ENCODE measurements around the gene ABCA12. TPM values are rescaled to one million over a fixed set of nuclear protein-coding genes. Genes with fewer than 3 reads are reported as not detected.

ABCA12 gene
- total and polyA plus RNA-seq, 2 donors (not counting 3 experiments of a cell fraction or from before 2014, with no cell fraction given) = not detected

DNA sequence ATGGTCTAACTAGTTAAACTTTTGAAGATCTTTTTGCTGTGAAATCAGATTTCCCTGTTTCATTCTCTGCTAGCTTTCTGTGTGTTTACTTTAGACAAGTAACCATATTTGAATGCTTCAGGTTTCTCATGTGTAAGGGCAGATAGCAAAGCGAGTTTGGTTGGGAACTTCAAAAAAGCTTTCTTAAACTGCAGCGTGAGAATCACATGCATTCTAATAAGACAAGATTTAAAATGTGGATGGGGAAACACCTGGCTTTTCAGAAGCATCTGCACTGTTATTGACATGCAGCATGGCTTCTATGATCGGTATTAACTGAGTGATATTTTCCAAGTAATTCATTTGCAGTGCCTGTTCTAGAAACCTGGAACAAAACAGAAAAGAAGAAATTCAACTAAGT, 119.3 kb downstream of the ABCA12 start:
- no peak overlapping the region for H3K27ac ChIP-seq (ENCODE audit: insufficient read depth, low read depth, low read length)
- DNase-seq (ENCODE audit: low read depth, low spot score) = no peak
- intact Hi-C loops (cut with micrococcal nuclease) (no loop called here), dilution Hi-C loops (cut with MboI; ENCODE audit: extremely low pct_ligation_motif_present, low sequenced_read_pairs) (no loop called here)
- H3K4me2 ChIP-seq (ENCODE audit: insufficient read depth, low read length) = no peak overlapping the region
- H3K79me2 ChIP-seq (ENCODE audit: control insufficient read depth, insufficient read depth, low read length) = no peaks in the 10 kb centered on the region
- no peaks in the 10 kb centered on the region for H3K27me3 ChIP-seq (ENCODE audit: control insufficient read depth in 2 of 2, insufficient read depth in 2 of 2, low read length in 2 of 2)
- no peaks in the 10 kb centered on the region for H3K9me1 ChIP-seq (replicated peaks; ENCODE audit: control insufficient read depth, extremely low read depth, insufficient read depth, low read length)
- no peak overlapping the region for H3K9ac ChIP-seq (replicated peaks; ENCODE audit: extremely low read depth, insufficient read depth, low read length)
- ChIA-PET POLR2A (no interaction called here), CTCF (no interaction called here)
- H4K20me1 ChIP-seq (replicated peaks; ENCODE audit: control insufficient read depth, extremely low read depth, insufficient read depth, low read length) = no peaks in the 10 kb centered on the region
- H3K36me3 ChIP-seq (ENCODE audit: control insufficient read depth in 2 of 2, extremely low read depth in 1 of 2, insufficient read depth in 2 of 2, low read length in 2 of 2) = no peaks in the 10 kb centered on the region
- no peak overlapping the region for H3K4me3 ChIP-seq (replicated peaks in 1 of 3; ENCODE audit: insufficient read depth in 1 of 3, low read depth in 1 of 3, low read length in 3 of 3)
- no peaks in the 10 kb centered on the region for H3K9me3 ChIP-seq (replicated peaks; ENCODE audit: control insufficient read depth, insufficient read depth, low read length)
- TF ChIP-seq FOS (IDR thresholded peaks at IDR 0.05; ENCODE audit: borderline replicate concordance, insufficient read depth, low read length) (no peak), MYC (IDR thresholded peaks at IDR 0.05; ENCODE audit: low read depth, low read length) (no peak), EZH2 (IDR thresholded peaks at IDR 0.05; ENCODE audit: borderline replicate concordance, low read depth, low read length, severe bottlenecking) (no peak), MAX (IDR thresholded peaks at IDR 0.05; ENCODE audit: insufficient read depth, insufficient read length) (no peak), POLR2AphosphoS5 (IDR thresholded peaks at IDR 0.05; ENCODE audit: insufficient read depth, low read depth, low read length) (no peak), JUN (IDR thresholded peaks at IDR 0.05; ENCODE audit: borderline replicate concordance, insufficient read depth, insufficient read length, low read depth) (no peak), GATA2 (IDR thresholded peaks at IDR 0.05; ENCODE audit: insufficient read depth, insufficient read length, low read depth, low read length) (no peak), POLR2A (IDR thresholded peaks at IDR 0.05; ENCODE audit: low read depth, low read length) (no peak)
- TF ChIP-seq, protein P1, sequence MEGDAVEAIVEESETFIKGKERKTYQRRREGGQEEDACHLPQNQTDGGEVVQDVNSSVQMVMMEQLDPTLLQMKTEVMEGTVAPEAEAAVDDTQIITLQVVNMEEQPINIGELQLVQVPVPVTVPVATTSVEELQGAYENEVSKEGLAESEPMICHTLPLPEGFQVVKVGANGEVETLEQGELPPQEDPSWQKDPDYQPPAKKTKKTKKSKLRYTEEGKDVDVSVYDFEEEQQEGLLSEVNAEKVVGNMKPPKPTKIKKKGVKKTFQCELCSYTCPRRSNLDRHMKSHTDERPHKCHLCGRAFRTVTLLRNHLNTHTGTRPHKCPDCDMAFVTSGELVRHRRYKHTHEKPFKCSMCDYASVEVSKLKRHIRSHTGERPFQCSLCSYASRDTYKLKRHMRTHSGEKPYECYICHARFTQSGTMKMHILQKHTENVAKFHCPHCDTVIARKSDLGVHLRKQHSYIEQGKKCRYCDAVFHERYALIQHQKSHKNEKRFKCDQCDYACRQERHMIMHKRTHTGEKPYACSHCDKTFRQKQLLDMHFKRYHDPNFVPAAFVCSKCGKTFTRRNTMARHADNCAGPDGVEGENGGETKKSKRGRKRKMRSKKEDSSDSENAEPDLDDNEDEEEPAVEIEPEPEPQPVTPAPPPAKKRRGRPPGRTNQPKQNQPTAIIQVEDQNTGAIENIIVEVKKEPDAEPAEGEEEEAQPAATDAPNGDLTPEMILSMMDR (IDR thresholded peaks at IDR 0.05; ENCODE audit: extremely low read depth in 1 of 2, insufficient read depth in 1 of 2, low read depth in 1 of 2, low read length in 2 of 2) = no peak
- no peaks in the 10 kb centered on the region for H3K4me1 ChIP-seq (ENCODE audit: control insufficient read depth, extremely low read depth, insufficient read depth, low read length)
- FAIRE-seq = no peak
- H2AFZ ChIP-seq (ENCODE audit: low read depth, low read length) = no peak overlapping the region
- BruUV-seq (replicated peaks) = no TSS peak

Measured in endothelial cell of umbilical vein (primary cell).